PC-3 (cell line): ENCODE results near the gene CD80.

ENCODE experiments used
- EZH2phosphoT487 ChIP-seq: fragments of 300-600 bp; sonication (generic); IDR thresholded peaks from 2 replicates; pipeline ENCODE4 v1.6.1; 2018; ENCODE audit warnings: mild to moderate bottlenecking, antibody characterized with exemption, low read length, borderline replicate concordance
- TF ChIP-seq, protein P1 (sequence below): fragments of 300-600 bp; sonication (generic); conservative IDR thresholded peaks from 2 replicates; pipeline ENCODE4 v1.5.1; 2017; ENCODE audit warnings: antibody characterized with exemption, low read depth, mild to moderate bottlenecking, low read length

- TF ChIP-seq, protein P1, sequence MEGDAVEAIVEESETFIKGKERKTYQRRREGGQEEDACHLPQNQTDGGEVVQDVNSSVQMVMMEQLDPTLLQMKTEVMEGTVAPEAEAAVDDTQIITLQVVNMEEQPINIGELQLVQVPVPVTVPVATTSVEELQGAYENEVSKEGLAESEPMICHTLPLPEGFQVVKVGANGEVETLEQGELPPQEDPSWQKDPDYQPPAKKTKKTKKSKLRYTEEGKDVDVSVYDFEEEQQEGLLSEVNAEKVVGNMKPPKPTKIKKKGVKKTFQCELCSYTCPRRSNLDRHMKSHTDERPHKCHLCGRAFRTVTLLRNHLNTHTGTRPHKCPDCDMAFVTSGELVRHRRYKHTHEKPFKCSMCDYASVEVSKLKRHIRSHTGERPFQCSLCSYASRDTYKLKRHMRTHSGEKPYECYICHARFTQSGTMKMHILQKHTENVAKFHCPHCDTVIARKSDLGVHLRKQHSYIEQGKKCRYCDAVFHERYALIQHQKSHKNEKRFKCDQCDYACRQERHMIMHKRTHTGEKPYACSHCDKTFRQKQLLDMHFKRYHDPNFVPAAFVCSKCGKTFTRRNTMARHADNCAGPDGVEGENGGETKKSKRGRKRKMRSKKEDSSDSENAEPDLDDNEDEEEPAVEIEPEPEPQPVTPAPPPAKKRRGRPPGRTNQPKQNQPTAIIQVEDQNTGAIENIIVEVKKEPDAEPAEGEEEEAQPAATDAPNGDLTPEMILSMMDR, result no peak
- TF ChIP-seq EZH2phosphoT487, result no peak
These were observed 39.1 kb upstream of the CD80 start for GRCh38 chr3:119598410-119599098.
